NCI-H2196 treated with DMSO at 0.1 percent for 48 hours (cell line): Measurements from ENCODE around the gene ZNF586.
"Not testable (repeated sequence)": the region's sequence is repeated elsewhere in the genome, so short reads cannot be mapped to it uniquely, and the experiment has no call there.

Source experiments
- DNase-seq: peaks from one replicate; lab custom pipeline; 2025; ENCODE audit not compliant: unreplicated experiment; lab: John Stamatoyannopoulos, UW

The ZNF586 gene

DNA sequence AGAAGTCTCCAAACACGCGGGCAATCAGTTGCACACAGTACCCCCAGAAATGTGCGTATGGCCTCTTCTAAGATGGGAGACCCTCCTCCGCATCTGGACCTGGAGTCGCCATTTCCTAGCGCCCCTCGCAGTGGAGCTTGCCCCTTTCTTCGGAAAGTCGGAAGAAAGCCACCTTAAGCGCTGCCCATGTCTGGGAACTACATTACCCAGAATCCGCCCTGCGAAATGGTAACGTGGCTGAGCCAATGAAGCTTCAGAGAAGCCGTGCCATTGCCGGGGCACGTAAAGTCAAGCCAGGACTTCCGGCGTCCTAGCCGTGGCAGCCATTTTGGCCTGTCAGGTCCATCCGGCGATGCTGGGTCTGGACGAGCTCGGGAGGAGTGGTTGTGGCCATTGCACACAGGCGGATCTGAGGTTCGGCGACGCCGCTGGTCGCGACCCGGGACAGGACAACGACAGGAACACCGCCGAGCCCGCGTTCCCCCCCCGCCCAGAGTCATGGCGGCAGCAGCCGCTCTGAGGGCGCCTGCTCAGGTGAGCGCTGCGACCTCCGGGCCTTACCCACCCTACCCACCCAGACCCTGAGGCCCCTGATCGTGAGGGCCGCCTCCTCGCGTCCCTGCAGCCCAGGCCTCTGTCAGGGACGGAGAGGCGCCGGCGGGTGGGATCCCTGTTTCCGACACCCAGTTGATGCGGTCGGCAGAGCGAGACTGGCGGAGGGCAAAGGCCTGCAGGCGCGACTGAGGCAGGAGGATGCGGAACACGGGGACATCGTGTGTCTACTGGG lies at the start of gene ZNF586:
TSS of gene ZNF586 (plus strand) at position 332 of the 787 bp plus-strand sequence. CDS start at position 499, 167 bp downstream.
- peak; percentile 85 for DNase-seq

DNA sequence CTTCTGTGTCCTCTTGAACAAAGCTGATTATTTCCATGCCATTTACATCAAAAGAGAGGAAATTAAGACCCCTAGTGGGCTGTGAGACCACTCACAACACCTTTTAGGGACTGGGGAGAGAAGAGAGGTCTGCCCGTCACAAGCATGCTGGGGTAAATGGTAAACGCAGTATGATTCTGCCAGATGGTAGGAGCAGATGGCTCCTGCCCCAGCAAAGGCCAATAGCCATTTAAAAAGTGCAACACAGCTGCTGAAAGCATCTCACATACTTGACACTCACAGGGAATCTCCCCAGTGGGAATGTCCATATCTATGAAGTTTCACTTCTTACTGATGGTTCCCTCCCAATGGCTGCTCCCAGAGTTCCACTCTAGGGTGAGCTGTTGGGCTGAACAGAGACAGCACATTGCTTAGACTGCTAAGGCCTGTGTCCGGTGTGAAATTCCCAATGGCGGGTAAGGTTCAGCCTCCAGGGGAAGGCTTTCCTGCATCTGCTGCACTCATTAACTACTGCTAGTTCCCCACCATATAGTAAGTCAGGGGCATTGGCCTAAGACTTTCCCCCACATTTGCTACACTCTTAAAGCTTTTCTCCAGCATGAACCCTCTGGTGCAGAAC lies 49.5 kb upstream of the ZNF586 start:
- no peak for DNase-seq

DNA sequence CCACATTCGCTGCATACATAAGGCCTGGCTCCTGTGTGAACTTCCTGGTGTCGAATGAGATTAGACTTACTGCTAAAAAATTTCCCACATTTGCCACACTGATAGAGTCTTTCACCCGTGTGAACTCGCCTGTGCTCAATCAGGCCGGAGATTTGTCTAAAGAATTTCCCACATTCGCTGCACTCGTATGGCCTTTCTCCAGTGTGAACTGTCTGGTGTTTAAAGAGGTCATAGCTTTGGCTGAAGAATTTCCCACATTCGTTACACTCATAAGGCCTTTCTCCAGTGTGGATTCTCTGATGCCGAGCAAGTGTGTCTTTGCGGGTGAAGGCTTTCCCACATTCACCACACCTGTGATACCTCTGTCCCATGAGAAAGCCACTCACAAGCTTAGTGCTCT lies 48.6 kb upstream of the ZNF586 start:
- DNase-seq: no peak

DNA sequence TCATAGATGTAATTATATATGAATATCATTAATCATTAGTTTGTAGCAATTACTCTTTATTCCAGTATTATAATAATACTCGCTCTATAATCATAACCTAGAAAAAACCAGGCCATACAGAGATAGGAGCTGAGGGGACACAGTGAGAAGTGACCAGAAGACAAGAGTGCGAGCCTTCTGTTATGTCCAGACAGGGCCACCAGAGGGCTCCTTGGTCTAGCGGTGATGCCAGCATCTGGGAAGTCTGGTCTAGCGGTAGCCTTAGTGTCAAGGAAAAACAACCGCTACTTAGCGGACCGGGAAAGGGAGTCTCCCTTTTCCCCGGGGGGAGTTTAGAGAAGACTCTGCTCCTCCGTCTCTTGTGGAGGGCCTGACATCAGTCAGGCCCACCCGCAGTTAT lies 31.2 kb upstream of the ZNF586 start:
- DNase-seq: not testable (repeated sequence)

DNA sequence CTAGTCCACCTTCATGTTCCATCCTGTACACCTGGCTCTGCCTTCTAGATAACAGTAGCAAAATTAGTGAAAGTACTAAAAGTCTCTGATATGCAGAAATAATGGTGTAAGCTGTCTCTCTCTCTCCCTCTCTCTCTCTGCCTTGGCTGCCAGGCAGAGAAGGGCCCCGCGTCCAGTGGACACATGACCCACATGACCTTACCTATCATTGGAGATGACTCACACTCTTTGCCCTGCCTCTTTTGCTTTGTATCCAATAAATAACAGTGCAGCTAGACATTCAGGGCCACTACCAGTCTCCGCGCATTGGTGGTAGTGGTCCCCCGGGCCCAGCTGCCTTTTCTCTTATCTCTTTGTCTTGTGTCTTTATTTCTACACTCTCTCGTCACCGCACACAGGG lies 30.7 kb upstream of the ZNF586 start:
- not testable (repeated sequence) for DNase-seq

DNA sequence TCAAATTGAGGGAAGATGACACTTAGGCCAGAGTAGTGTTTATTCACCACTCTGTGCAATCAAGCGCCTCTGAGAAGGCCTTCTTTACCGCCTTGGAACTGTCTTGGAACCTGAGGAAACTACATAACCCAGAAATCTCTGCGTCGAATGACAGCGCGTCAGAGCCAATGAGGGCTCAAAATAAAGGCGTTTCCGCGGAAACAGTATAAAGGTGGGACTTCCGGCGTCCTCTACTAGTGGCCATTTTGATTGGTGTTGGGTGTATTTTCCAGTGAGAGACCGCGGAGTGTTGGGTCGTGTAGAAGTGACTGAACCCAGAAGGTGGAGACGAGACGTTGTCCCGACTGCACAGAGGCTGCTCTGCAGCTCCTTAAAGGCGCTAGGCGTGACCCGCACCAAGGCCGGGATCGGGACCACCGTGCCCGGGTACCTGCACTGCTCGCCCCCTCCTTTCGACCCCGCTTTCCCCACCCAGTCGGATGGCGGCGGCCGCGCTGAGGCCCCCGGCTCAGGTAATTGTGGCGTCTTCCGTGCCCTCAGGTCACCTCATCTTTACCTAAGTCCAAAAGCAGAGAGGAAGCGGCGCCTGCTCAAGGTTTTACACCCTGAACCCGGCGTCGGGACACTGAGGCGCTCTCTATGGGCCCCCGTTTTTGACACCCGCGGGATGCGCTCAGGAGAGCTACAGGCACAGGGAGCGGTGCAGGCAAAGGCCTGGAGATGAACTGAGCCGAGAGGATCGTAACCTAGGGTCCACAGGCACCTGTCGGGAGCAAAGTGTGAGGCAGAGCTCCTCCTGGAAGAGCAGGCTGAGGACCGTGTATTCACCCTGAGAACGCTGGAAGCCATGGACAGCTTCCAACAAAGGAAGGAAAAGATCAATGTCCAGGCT lies 22.6 kb upstream of the ZNF586 start, which contains the start of gene ZNF776:
TSS of gene ZNF776 (plus strand) at position 236 of the 892 bp plus-strand sequence. CDS start at position 480, 244 bp downstream.
- peak; percentile 79 for DNase-seq

DNA sequence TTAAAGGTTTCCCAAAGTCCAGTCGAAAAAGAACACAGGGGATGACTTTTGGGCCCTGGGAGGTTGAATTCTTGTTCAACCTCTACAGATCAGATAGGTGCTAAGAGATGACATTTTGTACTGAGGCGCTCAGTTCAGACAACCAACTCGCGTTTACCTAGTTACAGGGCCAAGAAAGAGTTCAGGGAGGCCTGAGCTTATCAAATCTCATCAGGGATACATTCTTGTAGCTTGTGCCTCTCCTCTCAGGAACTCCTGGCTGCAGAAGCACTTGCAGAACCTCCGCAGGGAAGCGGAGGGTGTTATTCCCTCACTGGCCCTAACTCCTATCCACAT lies 22.0 kb upstream of the ZNF586 start:
- no peak for DNase-seq

DNA sequence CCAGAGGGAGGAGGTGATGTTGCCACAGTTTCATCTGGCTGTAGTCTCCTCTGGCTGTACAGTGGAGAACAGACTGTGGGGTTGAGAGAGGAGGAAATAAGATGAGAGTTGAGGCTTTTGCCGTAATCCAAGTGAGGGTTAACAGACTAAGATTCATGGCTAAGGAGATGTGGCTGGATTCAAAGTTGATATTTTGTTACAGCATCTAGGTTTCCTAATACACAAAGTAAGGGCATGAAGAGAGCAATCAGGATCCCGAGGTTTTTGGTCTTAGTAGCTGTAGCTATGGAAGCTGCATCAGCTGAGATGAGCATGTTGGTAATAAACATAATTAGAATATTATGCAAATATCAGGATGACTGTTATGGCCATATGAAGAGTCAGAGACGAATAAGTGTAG lies 21.4 kb upstream of the ZNF586 start:
- no peak for DNase-seq

DNA sequence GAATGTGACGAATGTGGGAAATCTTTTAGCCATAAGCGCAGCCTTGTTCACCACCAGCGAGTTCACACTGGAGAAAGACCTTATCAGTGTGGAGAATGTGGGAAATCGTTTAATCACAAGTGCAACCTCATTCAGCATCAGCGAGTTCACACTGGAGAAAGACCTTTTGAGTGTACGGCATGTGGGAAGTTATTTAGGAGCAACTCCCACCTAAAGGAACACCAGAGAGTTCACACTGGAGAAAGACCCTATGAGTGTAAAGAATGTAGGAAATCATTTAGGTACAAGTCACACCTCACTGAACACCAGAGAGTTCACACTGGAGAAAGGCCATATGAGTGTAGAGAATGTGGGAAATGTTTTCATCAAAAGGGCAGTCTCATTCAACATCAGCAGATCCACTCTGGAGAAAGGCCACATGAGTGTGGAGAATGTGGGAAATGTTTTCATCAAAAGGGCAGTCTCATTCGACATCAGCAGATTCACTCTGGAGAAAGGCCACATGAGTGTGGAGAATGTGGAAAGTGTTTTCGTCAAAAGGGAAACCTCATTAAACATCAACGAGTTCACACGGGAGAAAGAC lies 15.3 kb upstream of the ZNF586 start:
- no peak for DNase-seq

DNA sequence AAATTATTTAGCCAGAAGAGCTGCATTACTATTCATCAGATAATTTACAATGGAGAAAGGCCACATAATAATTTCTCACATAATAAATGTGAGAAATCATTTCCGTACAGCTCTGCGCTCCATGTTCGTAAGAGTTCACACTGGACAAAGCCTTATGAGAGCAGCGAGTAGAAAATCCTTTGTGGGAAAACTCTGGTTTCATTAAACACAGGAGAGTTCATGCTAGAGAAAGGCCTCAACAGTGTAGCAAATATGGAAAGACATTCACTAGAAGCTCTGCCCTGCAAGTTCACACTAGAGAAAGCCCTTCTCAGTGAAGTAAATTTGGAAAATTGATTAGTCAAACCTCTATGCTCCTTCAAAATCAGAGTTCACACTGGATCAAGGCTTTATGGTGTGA lies 14.4 kb upstream of the ZNF586 start:
- DNase-seq: no peak

DNA sequence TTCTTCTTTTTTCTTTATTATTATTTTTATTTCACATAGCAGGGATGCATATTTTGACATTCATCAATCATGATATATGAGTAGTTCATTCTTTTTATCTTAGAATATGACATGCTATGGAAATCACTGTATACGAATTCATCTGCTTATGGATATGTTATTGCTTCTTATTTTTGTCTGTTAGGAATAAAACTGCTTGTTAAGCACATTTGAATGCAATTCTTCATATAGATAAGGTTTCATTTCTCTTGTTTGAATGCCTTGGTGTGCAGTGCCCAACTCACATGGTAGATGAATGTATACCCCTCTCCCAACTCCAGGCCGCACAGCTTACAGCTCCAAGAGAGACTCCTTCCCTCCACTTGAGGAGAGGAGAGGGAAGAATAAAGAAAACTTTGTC lies 11.5 kb upstream of the ZNF586 start:
- no peak for DNase-seq

DNA sequence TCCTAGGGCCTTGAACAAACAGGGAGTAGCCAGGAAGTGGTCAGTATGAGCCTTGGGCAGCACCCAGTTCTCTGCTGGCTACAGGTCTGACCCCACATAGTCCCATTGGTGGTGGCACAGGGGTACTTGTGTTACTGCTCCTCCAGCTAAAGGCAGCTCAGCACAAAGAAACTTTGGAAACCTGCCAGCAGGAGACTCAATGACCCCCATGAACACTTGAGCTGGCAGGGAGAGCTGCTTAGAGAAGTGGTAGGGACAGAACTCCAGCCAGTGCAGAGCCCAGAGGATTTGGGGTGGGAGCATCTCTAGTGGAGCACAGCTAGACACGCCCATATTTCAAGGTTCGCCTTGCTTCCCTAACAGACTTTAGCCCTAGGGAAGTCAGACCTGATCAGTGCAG lies 10.4 kb upstream of the ZNF586 start:
- no peak for DNase-seq

DNA sequence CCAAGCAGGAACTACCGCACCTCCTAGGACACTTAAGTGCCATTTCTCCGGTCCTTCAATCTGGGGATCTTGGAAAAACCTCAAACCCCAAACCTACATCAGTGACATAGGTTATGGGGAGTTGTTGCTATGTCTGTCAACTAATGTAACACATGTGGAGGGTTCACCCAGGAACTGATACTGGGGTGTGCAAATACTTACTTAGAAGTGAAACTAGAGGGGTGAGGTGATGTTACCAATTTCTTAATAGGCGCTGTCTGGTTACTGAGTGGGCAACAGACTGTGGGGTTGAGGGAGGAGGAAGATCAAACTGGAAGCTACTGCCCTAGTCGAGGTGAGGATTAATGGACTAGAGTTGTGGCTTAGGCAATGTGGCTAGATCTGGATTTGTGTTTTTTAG lies 1.9 kb downstream of the ZNF586 start:
- DNase-seq: no peak

DNA sequence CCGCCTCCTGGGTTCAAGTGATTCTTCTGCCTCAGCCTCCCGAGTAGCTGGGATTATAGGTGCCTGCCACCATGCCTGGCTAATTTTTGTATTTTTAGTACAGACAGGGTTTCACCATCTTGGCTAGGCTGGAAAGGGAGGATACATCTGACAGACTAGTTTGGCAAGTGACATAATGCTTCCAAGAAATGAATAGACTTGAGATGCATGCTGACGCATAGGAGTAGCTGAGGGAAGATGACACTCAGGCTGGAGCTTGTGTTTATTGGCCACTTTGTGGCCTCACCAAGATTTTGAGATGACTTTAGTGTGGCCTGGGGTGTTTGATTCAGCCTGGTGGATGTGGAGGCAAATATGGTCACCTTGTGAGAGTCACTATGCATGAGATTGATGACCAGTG lies 4.0 kb downstream of the ZNF586 start:
- DNase-seq: no peak

DNA sequence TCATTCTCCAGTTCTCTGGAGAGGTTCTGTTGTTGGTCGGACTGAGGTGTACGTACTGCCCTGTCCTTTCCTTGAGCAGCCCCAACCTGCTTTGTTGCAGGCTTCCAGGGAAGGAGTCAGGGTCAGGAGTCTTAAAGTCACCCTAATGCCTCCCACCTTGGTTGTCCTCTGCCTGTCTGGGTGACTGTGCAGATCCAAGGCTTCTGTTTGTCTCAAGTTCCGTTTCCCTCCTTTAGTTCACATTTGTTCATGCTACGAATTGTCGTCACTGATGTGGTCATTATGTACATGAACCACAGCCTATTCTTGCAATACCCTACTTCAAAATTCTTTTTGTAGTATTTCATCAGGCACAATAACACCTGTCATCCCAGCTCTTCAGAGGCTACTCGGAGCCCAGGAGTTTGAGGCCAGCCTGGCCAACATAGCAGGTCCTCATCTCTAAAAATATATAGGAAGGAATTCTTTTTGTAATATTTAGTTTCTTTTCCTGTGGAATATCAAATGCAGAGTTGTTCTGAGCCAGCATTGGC lies 7.4 kb downstream of the ZNF586 start:
- DNase-seq: no peak

DNA sequence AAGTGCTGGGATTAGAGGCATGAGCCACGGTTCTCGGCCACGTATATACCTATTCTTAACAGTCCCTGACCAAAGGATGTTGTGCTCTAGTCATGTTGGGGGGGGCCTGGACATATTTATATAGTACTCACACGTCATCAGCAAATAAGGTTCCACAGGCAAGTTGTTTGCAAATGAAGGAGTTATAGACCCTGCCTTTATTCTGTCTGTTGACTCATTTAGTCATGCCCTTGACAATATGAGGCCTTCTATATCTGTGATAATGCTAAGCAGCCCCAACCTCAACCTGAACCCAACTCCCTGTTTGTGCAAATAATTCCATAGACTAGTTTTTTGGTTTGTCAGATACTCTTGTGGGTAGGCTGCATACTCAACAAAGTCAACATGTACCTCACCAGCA lies 8.9 kb downstream of the ZNF586 start:
- DNase-seq: no peak

DNA sequence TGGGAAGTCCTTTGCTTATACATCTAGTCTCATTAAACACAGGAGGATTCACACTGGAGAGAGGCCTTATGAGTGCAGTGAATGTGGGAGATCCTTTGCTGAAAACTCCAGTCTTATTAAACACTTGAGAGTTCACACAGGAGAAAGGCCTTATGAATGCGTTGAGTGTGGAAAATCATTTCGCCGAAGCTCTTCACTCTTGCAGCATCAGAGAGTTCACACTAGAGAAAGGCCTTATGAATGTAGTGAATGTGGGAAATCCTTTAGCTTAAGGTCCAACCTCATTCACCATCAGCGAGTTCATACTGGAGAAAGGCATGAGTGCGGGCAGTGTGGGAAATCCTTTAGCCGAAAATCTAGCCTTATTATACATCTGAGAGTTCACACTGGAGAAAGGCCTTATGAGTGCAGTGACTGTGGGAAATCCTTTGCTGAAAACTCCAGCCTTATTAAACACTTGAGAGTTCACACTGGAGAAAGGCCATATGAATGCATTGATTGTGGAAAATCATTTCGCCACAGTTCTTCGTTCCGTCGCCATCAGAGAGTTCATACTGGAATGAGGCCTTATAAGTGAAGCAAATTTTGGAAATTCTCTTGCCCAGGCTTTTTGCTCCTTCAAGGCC lies 9.9 kb downstream of the ZNF586 start:
- DNase-seq: no peak

DNA sequence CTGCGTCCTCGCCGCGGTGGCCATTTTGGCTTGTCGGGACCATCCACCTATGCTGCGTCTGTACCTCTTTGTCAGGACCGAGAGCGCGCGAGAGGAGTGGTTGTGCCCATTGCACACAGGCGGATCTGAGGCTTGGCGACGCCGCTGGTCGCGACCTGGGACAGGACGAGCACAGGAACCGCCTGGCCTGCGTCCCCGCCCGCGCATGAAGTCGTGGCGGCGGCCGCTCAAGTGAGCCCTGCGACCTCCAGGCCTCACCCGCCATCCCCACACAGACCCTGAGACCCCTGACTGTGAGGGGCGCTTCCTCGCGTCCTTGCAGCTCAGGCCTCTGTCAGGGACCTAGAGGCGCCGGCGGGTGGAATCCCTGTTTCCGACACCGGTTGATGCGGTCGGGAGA lies 16.8 kb downstream of the ZNF586 start:
- DNase-seq: no peak

DNA sequence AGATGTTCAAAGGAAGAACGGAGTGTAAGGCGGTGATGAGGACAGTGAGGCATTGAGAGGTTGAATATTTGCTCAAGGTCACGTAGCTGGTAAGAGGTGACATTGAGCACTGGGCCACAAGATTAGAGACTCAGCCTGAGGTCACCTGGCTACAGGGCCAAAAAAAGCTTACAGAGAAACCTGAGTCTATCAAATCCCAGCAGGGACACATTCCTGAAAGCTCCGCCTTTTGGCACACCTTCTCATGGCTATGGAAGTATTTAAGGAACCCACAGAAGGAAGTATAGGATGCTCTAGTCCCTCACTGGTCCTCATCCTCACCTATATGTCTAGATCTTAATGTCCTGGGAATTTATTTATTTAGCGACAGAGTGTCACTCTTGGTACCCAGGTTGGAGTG lies 17.4 kb downstream of the ZNF586 start:
- no peak for DNase-seq

DNA sequence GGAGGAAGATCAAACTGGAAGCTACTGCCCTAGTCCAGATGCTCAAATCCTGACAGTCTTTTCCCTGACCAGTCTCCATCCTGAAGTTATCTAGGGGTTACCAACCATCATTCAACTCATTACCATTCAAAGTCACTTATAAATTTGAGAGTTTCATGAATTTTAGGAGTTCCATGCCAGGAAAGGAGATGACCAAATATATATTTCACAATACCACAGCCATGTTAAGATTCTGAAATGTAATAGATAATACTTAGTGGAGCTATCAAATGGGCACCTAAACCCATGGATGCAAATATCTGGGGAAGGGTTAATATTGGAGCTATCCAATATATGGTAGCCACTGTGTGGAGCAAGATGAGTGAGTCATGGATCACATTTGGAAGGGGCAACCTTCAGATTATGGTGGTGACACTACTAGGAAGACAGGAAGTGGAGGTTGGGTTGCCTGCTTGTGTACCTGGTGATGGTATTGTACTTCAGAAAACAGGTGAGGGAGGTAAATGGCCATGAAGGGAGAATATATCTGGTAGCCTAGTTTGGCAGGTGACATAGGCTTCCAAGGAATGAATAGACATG lies 18.7 kb downstream of the ZNF586 start:
- no peak for DNase-seq
